ENCODE data around the gene TASP1.
"Not testable (repeated sequence)": the region's sequence is repeated elsewhere in the genome, so short reads cannot be mapped to it uniquely, and the experiment has no call there.

Gene TASP1

GRCh38 chr20:13648291-13649228, 9.8 kb upstream of the TASP1 start:
- no peak for DNase-seq (ENCODE audit: low read depth)

DNA sequence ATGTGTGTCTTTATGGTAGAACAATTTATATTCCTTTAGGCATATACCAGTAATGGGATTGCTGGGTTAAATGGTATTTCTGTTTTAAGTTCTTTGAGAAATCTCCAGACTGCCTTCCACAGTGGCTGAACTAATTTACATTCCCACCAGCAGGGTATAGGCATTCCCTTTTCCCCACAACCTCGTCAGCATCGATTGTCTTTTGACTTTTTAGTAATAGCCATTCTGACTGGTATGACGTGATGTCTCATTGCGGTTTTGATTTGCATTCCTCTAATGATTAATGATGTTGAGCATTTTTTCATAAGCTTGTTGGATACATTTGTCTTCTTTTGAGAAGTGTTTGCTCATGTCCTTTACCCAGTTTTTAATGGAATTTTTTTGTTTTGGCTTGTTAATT, 5.3 kb upstream of the TASP1 start:
- no peak for DNase-seq (ENCODE audit: low read depth)

- no peak for DNase-seq (ENCODE audit: low read depth)
Observed at GRCh38 chr20:13639150-13639497, 392 bp upstream of the TASP1 start.

DNA sequence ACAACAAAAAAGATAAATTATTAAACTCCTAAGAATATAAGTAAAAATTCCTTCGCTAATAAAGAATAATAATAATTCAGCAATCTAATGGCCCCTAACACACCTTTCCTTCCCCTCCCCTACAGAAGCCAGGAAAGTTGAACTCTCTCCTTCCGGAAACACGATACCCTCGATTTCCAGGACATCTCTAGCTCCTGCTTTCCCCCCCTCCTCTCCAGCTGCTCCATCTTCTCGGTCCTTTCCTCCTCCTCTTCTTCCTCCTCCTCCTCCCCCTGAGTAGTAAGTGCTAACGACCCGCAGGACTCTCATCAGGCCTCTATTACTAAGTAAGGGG, 603 bp downstream of the TASP1 start:
- no peak for DNase-seq (ENCODE audit: low read depth)

- no peak for DNase-seq (ENCODE audit: low read depth)
Observed at GRCh38 chr20:13632431-13632830, 6.3 kb downstream of the TASP1 start.

GRCh38 chr20:13627525-13627924, 11.2 kb downstream of the TASP1 start:
- not testable (repeated sequence) for DNase-seq (ENCODE audit: low read depth)

DNA sequence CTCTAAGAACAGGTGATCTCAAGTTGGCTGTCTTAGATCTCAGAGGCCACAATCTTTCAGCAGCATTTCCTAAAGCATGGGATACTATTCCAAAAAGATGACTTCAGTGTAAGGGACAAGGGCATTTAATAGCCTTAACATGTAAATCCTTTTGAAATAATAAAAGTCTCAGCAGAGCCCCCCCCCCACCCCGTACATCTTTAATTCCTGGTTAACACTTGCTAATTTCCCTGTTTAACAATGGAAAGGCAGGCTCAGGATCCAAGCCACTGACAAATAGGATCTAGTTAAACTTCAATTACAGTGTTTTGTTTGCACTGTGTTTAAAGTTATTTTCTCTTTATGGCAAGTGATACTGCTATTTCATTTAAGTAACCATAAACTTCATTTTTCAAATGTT, 12.0 kb downstream of the TASP1 start:
- no peak for DNase-seq (ENCODE audit: low read depth)

- no peak for DNase-seq (ENCODE audit: low read depth)
Observed at GRCh38 chr20:13625304-13625979, 13.3 kb downstream of the TASP1 start.

- DNase-seq (ENCODE audit: low read depth) = not testable (repeated sequence)
Observed at GRCh38 chr20:13619415-13619814, 19.3 kb downstream of the TASP1 start.

DNA sequence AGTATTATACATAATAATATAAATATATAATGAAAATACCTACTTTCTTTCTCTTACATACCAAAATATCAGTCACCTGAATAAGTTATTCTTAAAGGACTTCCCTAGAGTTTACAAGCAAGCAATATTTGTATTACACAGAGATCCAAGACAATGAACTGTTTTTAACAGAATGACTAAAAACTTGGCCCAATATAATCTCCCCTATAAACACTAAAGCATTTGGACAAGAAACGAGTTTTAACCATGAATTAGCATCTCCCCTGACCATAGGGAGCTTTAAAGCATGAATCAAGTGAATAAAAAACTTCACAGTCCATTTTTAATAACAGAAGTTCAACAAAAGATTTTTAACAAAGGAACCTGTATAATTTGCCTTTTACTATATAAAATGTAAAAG, 20.3 kb downstream of the TASP1 start:
- DNase-seq (ENCODE audit: low read depth) = not testable (repeated sequence)

DNA sequence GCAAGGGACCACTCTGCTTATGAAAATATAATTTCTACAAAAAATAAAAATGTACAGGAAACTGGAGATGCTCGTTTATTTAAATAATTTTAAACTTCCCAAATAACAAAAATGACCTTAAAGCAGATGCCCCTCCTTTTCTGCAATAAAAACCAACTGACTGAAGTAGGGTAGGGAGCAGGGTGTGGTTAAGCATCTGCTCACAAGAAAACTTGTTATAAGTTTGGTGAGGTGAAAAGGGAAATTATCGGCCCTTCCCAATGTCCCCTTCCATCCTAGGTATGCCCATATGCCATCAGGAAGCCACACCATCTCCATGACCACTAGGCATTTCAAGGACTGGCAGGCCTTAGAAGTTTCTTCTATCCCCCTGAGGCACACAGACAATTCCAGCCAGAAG, 21.1 kb downstream of the TASP1 start:
- not testable (repeated sequence) for DNase-seq (ENCODE audit: low read depth)

- not testable (repeated sequence) for DNase-seq (ENCODE audit: low read depth)
Observed at GRCh38 chr20:13616713-13617112, 22.0 kb downstream of the TASP1 start.

DNA sequence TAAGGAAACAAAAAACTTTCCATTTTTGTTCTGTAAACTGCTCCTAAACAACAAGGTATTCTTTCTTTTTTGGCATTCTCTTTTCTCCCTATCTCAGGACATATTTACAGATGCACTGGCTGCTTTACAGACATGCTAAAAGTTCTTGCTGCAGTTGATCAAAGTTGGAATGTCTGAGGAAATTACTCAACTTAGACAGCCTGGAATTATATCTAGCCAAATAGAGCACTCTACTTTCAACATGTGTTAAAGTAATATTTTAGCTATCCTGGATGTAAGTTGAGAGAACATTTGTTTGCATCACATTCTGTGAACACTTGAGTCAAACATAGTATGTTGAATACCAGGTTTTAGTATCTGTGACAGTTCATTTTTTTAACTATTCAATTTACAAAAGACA, 24.8 kb downstream of the TASP1 start:
- no peak for DNase-seq (ENCODE audit: low read depth)

GRCh38 chr20:13611611-13612125, 27.1 kb downstream of the TASP1 start:
- DNase-seq (ENCODE audit: low read depth) = no peak

DNA sequence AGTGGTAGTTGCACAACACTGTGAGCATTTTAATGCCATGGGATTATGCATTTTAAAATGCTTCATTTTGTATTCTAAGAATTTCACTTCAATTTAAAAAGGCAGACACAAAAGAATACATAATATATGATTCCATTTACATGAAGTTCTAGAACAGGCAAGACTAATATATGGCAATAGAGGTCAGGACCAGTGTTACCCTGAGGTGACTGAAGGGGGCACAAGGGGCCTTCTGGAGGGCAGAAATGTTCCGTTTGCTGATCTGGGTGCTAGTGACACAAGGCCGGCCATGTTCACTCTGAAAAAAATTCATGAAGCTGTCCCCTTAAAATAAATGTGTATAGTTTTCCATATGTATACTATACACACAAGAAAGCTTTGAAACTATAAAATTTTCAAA, 28.5 kb downstream of the TASP1 start:
- DNase-seq (ENCODE audit: low read depth) = no peak

- DNase-seq (ENCODE audit: low read depth) = no peak
Observed at GRCh38 chr20:13608066-13608465, 30.7 kb downstream of the TASP1 start.

DNA sequence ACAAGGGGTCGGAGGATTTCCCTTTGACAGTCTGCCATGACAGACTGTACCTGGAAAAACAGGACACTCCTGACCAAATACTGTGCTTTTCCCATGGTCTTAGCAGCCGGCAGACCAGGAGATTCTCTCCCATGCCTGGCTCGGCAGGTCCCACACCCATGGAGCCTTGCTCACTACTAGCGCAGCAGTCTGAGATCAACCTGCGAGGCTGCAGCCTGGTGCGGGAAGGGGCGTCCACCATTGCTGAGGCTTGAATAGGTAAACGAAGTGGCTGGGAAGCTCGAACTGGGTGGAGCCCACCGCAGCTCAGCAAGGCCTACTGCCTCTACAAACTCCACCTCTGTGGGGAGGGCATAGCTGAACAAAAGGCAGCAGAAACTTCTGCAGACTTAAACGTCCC, 45.3 kb downstream of the TASP1 start:
- not testable (repeated sequence) for DNase-seq (ENCODE audit: low read depth)

- DNase-seq (ENCODE audit: low read depth) = no peak
Observed at GRCh38 chr20:13588049-13588448, 50.7 kb downstream of the TASP1 start.

DNA sequence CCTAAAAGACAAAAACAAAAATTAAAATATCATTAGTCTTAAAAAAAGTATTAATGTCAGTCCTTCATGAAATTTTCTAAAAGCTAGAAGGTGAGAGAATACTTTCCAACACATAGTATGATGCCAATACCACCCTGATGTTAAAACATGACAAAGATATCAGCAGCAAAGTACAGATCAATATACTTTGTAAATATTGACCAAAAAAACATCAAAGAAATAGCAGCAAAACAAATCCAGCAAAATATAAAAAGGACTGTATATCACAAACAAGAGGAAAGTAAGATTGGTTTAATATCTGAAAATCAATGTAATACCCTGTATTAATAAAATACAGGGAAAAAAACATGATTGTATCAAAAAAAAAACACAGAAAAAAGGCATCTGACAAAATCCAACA, 51.4 kb downstream of the TASP1 start:
- DNase-seq (ENCODE audit: low read depth) = no peak

DNA sequence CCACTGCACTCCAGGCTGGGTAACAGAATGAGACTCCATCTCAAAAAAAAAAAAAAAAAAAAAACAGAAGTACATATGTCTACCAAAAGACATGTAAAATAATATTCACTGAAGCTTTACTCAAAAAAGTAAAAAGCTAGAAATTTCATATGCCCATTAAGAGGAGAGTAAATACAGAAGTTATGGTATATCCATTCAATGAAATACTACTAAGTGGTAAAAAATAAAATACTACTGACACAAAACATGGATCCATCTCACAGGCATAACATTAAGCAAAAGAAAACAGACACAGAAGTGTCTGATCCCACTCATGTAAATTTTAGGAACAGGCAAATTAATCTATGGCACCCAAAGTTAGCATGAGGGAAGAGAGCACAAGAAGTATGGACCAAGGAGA, 52.6 kb downstream of the TASP1 start:
- DNase-seq (ENCODE audit: low read depth) = no peak

- DNase-seq (ENCODE audit: low read depth) = no peak
Observed at GRCh38 chr20:13581451-13581850, 57.3 kb downstream of the TASP1 start.

GRCh38 chr20:13580707-13581106, 58.0 kb downstream of the TASP1 start:
- no peak for DNase-seq (ENCODE audit: low read depth)

DNA sequence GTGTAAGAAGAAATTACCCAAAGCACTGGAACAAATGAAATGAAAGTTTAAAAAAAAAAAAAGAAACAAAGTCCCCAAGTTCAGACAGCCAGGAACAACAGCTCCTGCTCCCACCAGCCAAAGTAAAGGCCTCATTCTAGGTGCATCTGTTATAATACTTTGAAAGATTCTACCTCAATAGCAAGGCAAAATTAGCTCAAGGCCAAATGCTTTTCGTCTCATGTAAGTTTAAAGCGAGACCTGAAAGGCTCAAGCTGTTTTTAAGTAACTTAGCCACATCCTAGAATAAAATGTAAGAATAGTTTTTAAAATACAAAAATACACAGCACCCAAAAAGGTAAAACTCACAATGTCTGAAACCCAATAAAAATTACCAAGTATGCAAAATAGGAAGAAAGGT, 64.7 kb downstream of the TASP1 start:
- DNase-seq (ENCODE audit: low read depth) = no peak

Measured in stimulated activated CD8-positive, alpha-beta memory T cell treated with anti-CD3 and anti-CD28 coated beads, Interleukin-15, amount 100 ng/mL, for 24 hours (primary cell).